GM06990 (cell line): ENCODE data around the gene UXT.
"Not testable (repeated sequence)": the region's sequence is repeated elsewhere in the genome, so short reads cannot be mapped to it uniquely, and the experiment has no call there.

Source experiments
- DNase-seq: peaks from one replicate; pipeline ENCODE4 v3.0.0-alpha.2; 2011; ENCODE audit not compliant: insufficient read length; ENCODE audit errors: extremely low read depth
- H3K27me3 ChIP-seq: replicated peaks from 2 replicates; pipeline ENCODE4 v1.6.0; 2011; ENCODE audit warnings: low read length; ENCODE audit not compliant: control insufficient read depth, insufficient read depth
- H3K36me3 ChIP-seq: 2 replicates; pipeline ENCODE4 v1.5.1; 2011; ENCODE audit warnings: low read length; ENCODE audit not compliant: control insufficient read depth, insufficient read depth
- H3K4me3 ChIP-seq: replicated peaks from 2 replicates; pipeline ENCODE4 v1.5.1; 2011; ENCODE audit warnings: low read depth, mild to moderate bottlenecking, control low read depth, low read length
- CTCF ChIP-seq: IDR thresholded peaks from 2 replicates; pipeline ENCODE4 v1.5.1; 2011; ENCODE audit warnings: low read length, control low read depth, mild to moderate bottlenecking, inconsistent platforms; ENCODE audit not compliant: insufficient read depth, poor library complexity, severe bottlenecking

Gene UXT

GRCh38 chrX:47605024-47605423, 54.0 kb downstream of the UXT start:
- Histone ChIP-seq H3K36me3 (no peaks in the 10 kb centered on the region), H3K27me3 (no peaks in the 10 kb centered on the region), H3K4me3 (no peak overlapping the region)
- no peak for DNase-seq
- TF ChIP-seq CTCF, result no peak

GRCh38 chrX:47603125-47603524, 55.9 kb downstream of the UXT start:
- not testable (repeated sequence) for H3K4me3 ChIP-seq, H3K27me3 ChIP-seq, DNase-seq, H3K36me3 ChIP-seq
